H1 (cell line): Measurements from ENCODE around the gene S100A12. TPM values are rescaled to one million over a fixed set of nuclear protein-coding genes. Genes with fewer than 3 reads are reported as not detected.

Source experiments
- CTCF ChIA-PET: fragments of 300-600 bp; sonication (Branson Sonifier 250); formaldehyde crosslinking; loops from one replicate; lab custom pipeline; 2021; ENCODE audit not compliant: partially characterized antibody; lab: Charles Lee
- POLR2A ChIA-PET: fragments of 300-600 bp; sonication (Branson Sonifier 250); formaldehyde crosslinking; loops from one replicate; lab custom pipeline; 2021; ENCODE audit warnings: inconsistent platforms; ENCODE audit not compliant: partially characterized antibody; lab: Charles Lee
- DNase-seq, 2 experiments: peaks; one replicate each; pipeline versions ENCODE4 v3.0.0 to v3.0.0-alpha.2; 2010 to 2022; ENCODE audit warnings: low spot score in 2 of 2, low read depth in 1 of 2, mixed read lengths in 1 of 2
- FAIRE-seq: peaks from 2 replicates; lab custom pipeline; 2011; peaks lifted over from hg19 to GRCh38; lab: Jason Lieb, UNC
- H2AFZ ChIP-seq: 2 replicates; pipeline ENCODE4 v1.8.1; 2012; ENCODE audit warnings: low read length, inconsistent platforms
- H2AK5ac ChIP-seq: 2 replicates; pipeline ENCODE4 v1.6.1; 2013; ENCODE audit warnings: low read depth, low read length
- H2BK120ac ChIP-seq: replicated peaks from 2 replicates; pipeline ENCODE3; 2013; ENCODE audit warnings: low read depth, low read length, inconsistent platforms
- H2BK12ac ChIP-seq: 2 replicates; pipeline ENCODE4 v1.6.1; 2013; ENCODE audit warnings: low read depth, low read length
- H2BK15ac ChIP-seq: 2 replicates; pipeline ENCODE4 v1.6.1; 2013; ENCODE audit warnings: low read length
- H2BK20ac ChIP-seq: 2 replicates; pipeline ENCODE4 v1.6.1; 2013; ENCODE audit warnings: low read length
- H2BK5ac ChIP-seq: 2 replicates; pipeline ENCODE4 v1.6.1; 2013; ENCODE audit warnings: low read depth, low read length
- H3K14ac ChIP-seq: 2 replicates; pipeline ENCODE4 v1.6.1; 2013; ENCODE audit warnings: inconsistent platforms; ENCODE audit not compliant: insufficient read length
- H3K18ac ChIP-seq: 2 replicates; pipeline ENCODE4 v1.6.1; 2013; ENCODE audit warnings: low read length; ENCODE audit errors: extremely low read depth
- H3K23ac ChIP-seq: 2 replicates; pipeline ENCODE4 v1.6.1; 2013; ENCODE audit warnings: inconsistent platforms; ENCODE audit not compliant: insufficient read length
- H3K23me2 ChIP-seq: 2 replicates; pipeline ENCODE4 v1.6.1; 2013; ENCODE audit warnings: low read depth, low read length
- H3K27ac ChIP-seq: 2 replicates; pipeline ENCODE4 v1.6.1; 2011; ENCODE audit warnings: low read depth, low read length, inconsistent platforms
- H3K27me3 ChIP-seq, 4 experiments: replicated peaks in 1 of 4; 1 replicate in 1 of 4; 2 replicates in 3 of 4; pipeline versions ENCODE4 v1.6.1 to v1.8.1; 2011 to 2013; ENCODE audit warnings: low read length in 3 of 4, mild to moderate bottlenecking in 3 of 4, inconsistent platforms in 2 of 4, mixed read lengths in 2 of 4, moderate library complexity in 1 of 4; ENCODE audit not compliant: control insufficient read depth in 3 of 4, insufficient read depth in 3 of 4; ENCODE audit errors: extremely low read depth in 1 of 4
- H3K36me3 ChIP-seq, 4 experiments: 2 replicates each; pipeline versions ENCODE4 v1.6.1 to v1.8.1; 2011 to 2013; ENCODE audit warnings: mild to moderate bottlenecking in 4 of 4, low read length in 3 of 4, moderate library complexity in 2 of 4, control low read depth in 1 of 4, inconsistent platforms in 1 of 4; ENCODE audit not compliant: insufficient read depth in 4 of 4, control insufficient read depth in 2 of 4
- H3K4ac ChIP-seq: replicated peaks from 2 replicates; pipeline ENCODE3; 2013; ENCODE audit warnings: low read length, low read depth, mixed read lengths, inconsistent platforms; ENCODE audit not compliant: insufficient read length
- H3K4me1 ChIP-seq, 4 experiments: replicated peaks in 1 of 4; 1 replicate in 1 of 4; 2 replicates in 3 of 4; pipeline versions ENCODE4 v1.6.1 to v1.8.1; 2011 to 2013; ENCODE audit warnings: low read length in 3 of 4, inconsistent platforms in 2 of 4, mixed read lengths in 1 of 4; ENCODE audit not compliant: insufficient read depth in 4 of 4, control insufficient read depth in 3 of 4
- H3K4me2 ChIP-seq, 2 experiments: 2 replicates each; pipeline versions ENCODE4 v1.6.1 to v1.8.1; 2011 to 2013; ENCODE audit warnings: low read depth in 2 of 2, low read length in 2 of 2, control low read depth in 1 of 2, inconsistent platforms in 1 of 2, mild to moderate bottlenecking in 1 of 2; ENCODE audit not compliant: insufficient read depth in 1 of 2
- H3K4me3 ChIP-seq, 4 experiments: fragments of 200-600, 300-600 bp in 1 of 4; sonication (generic), shearing (Covaris generic), sonication (Bioruptor Twin) in 1 of 4; 2 replicates each; pipeline versions ENCODE4 v1.5.1 to v1.8.1; 2011 to 2016; ENCODE audit warnings: low read length in 4 of 4, low read depth in 3 of 4, control low read depth in 2 of 4, inconsistent platforms in 2 of 4, mild to moderate bottlenecking in 2 of 4, mixed read lengths in 1 of 4, moderate library complexity in 1 of 4; ENCODE audit not compliant: insufficient read depth in 2 of 4; ENCODE audit errors: extremely low read depth in 1 of 4
- H3K56ac ChIP-seq: replicated peaks from 2 replicates; pipeline ENCODE3; 2013; ENCODE audit warnings: low read depth, mild to moderate bottlenecking, mixed read lengths, low read length, inconsistent platforms; ENCODE audit not compliant: insufficient read length
- H3K79me1 ChIP-seq: 2 replicates; pipeline ENCODE4 v1.6.1; 2013; ENCODE audit warnings: low read depth, low read length, control low read depth
- H3K79me2 ChIP-seq, 2 experiments: 2 replicates each; pipeline versions ENCODE4 v1.6.1 to v1.8.1; 2012 to 2013; ENCODE audit warnings: low read length in 2 of 2, mild to moderate bottlenecking in 2 of 2, inconsistent platforms in 1 of 2; ENCODE audit not compliant: insufficient read depth in 2 of 2, control insufficient read depth in 1 of 2
- H3K9ac ChIP-seq, 4 experiments: replicated peaks in 1 of 4; 1 replicate in 1 of 4; 2 replicates in 3 of 4; pipeline versions ENCODE4 v1.6.1 to v1.8.1; 2011 to 2013; ENCODE audit warnings: low read depth in 3 of 4, low read length in 3 of 4, control low read depth in 2 of 4, mild to moderate bottlenecking in 2 of 4, moderate library complexity in 2 of 4, inconsistent platforms in 1 of 4; ENCODE audit errors: extremely low read depth in 1 of 4
- H3K9me3 ChIP-seq, 2 experiments: 2 replicates each; pipeline versions ENCODE4 v1.6.1 to v1.8.1; 2012 to 2013; ENCODE audit warnings: mild to moderate bottlenecking in 2 of 2, moderate library complexity in 2 of 2, control low read depth in 1 of 2, inconsistent platforms in 1 of 2, low read depth in 1 of 2, low read length in 1 of 2, mixed read lengths in 1 of 2; ENCODE audit not compliant: insufficient read depth in 2 of 2
- H4K20me1 ChIP-seq, 2 experiments: replicated peaks in 1 of 2; 2 replicates each; pipeline versions ENCODE3 to v1.8.1; 2011 to 2013; ENCODE audit warnings: inconsistent platforms in 2 of 2, low read length in 2 of 2, mild to moderate bottlenecking in 1 of 2; ENCODE audit not compliant: insufficient read depth in 2 of 2, control insufficient read depth in 1 of 2
- H4K5ac ChIP-seq: 2 replicates; pipeline ENCODE4 v1.6.1; 2013; ENCODE audit warnings: low read length, low read depth, mixed read lengths, inconsistent platforms; ENCODE audit not compliant: insufficient read length
- H4K8ac ChIP-seq: 2 replicates; pipeline ENCODE4 v1.8.0; 2013; ENCODE audit warnings: mild to moderate bottlenecking, moderate library complexity, low read length, inconsistent platforms; ENCODE audit not compliant: insufficient read depth; ENCODE audit errors: extremely low read depth
- H4K91ac ChIP-seq: replicated peaks from 2 replicates; pipeline ENCODE3; 2013; ENCODE audit warnings: low read length, mixed read lengths, inconsistent platforms; ENCODE audit not compliant: insufficient read length
- BACH1 ChIP-seq: IDR thresholded peaks from 2 replicates; pipeline ENCODE4 v1.6.1; 2012; ENCODE audit warnings: low read length, improper control_type of control experiment
- BRCA1 ChIP-seq: IDR thresholded peaks from 2 replicates; pipeline ENCODE4 v1.6.1; 2012; ENCODE audit warnings: low read depth, low read length, improper control_type of control experiment
- CEBPB ChIP-seq: IDR thresholded peaks from 2 replicates; pipeline ENCODE4 v1.6.1; 2012; ENCODE audit warnings: low read depth, low read length
- EP300 ChIP-seq, 2 experiments: IDR thresholded peaks; 1 replicate in 1 of 2; 2 replicates in 1 of 2; pipeline ENCODE4 v1.6.1; 2011 to 2012; ENCODE audit warnings: low read depth in 2 of 2, low read length in 2 of 2, mild to moderate bottlenecking in 2 of 2, borderline replicate concordance in 1 of 2, inconsistent platforms in 1 of 2, moderate library complexity in 1 of 2
- JUN ChIP-seq: IDR thresholded peaks from 2 replicates; pipeline ENCODE4 v1.6.1; 2011; ENCODE audit warnings: low read depth, mild to moderate bottlenecking, improper control_type of control experiment, low read length
- YY1 ChIP-seq: IDR thresholded peaks from 2 replicates; pipeline ENCODE4 v1.6.1; 2011; ENCODE audit warnings: low read depth, mild to moderate bottlenecking, low read length
- ZNF274 ChIP-seq: IDR thresholded peaks from 2 replicates; pipeline ENCODE4 v1.7.0; 2012; ENCODE audit warnings: low read length, borderline replicate concordance; ENCODE audit errors: extremely low read depth
- WGBS, 2 experiments: shearing (Covaris generic) in 1 of 2; methylation state at CpG; one replicate each; pipeline versions ENCODE4 v1.1.6 to v1.1.7; 2013 to 2015; ENCODE audit warnings: low lambda C conversion rate in 2 of 2, mixed read lengths in 2 of 2, inconsistent platforms in 1 of 2, low coverage in 1 of 2, missing lambda C conversion rate in 1 of 2; ENCODE audit not compliant: insufficient replicate concordance in 2 of 2, insufficient coverage in 1 of 2, insufficient read length in 1 of 2; ENCODE audit errors: extremely low coverage in 1 of 2, missing lambda C conversion rate in 1 of 2; 5-methylcytosine and 5-hydroxymethylcytosine counted together
- polyA plus RNA-seq, 7 experiments: library from polyadenylated mRNA; depleted of rRNA in 3 of 7; stranded (reverse) in 5 of 7; unstranded in 2 of 7; fragments of >200 nt in 5 of 7; fragments of 200-250 nt in 2 of 7; gene quantifications; 1 replicate in 5 of 7; 2 replicates in 1 of 7; 4 replicates in 1 of 7; pipeline versions ENCODE4 v1.2.1 to v1.2.3, GENCODE V29; 2011 to 2013; ENCODE audit warnings: missing spikeins in 2 of 7, mixed read lengths in 2 of 7
- total RNA-seq: library from RNA; stranded (reverse); fragmentation: NEBNext Ultra II Directional; extraction: Animal tissue kit (Norgen Biotek cat#: 25700); gene quantifications from 2 replicates; pipeline ENCODE4 v1.2.1, GENCODE V29; 2021
- TF ChIP-seq, protein P1 (sequence below), 3 experiments: IDR thresholded peaks; 1 replicate in 2 of 3; 2 replicates in 1 of 3; pipeline versions ENCODE4 v1.5.1 to v1.6.1; 2011; ENCODE audit warnings: low read length in 3 of 3, mild to moderate bottlenecking in 3 of 3, inconsistent platforms in 2 of 3, low read depth in 1 of 3, moderate library complexity in 1 of 3; ENCODE audit not compliant: insufficient read depth in 1 of 3; ENCODE audit errors: control extremely low read depth in 1 of 3
- TF ChIP-seq, protein P2 (sequence below): IDR thresholded peaks from 2 replicates; pipeline ENCODE4 v1.6.1; 2011; ENCODE audit warnings: low read length, improper control_type of control experiment
- TF ChIP-seq, protein P3 (sequence below): IDR thresholded peaks from 2 replicates; pipeline ENCODE4 v1.6.1; 2011; ENCODE audit warnings: low read depth, mild to moderate bottlenecking, low read length; ENCODE audit not compliant: insufficient read depth

Gene S100A12
- total and polyA plus RNA-seq, 2 of the 8 experiments (the other 6 are each of a cell fraction or from before 2014, with no cell fraction given) = not detected

DNA sequence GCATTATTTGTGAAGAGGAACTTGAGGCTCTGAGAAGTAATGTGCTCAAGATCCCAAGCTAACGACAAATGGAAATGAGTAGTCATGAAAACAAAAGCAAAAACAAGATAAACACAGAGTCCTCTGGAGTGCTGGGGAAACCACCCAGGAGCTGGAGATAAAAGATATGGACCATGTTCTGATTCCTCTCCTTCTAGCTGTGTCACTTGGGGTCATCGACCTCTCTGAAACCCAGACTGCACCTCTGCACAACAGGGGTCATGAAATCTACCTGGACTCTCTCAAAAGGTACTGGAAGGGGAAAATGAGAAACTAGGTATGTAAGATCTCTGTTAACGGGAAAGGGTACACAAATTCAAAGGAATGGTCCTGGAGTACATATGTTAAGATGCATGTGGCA, 33.2 kb downstream of the S100A12 start:
- Histone ChIP-seq H3K23ac (no peak overlapping the region), H2AFZ (no peak overlapping the region), H3K36me3 (no peaks in the 10 kb centered on the region), H3K79me1 (no peaks in the 10 kb centered on the region), H2AK5ac (no peak overlapping the region), H4K91ac (no peak overlapping the region), H2BK120ac (no peak overlapping the region), H2BK5ac (no peak overlapping the region), H3K56ac (no peak overlapping the region), H3K23me2 (no peaks in the 10 kb centered on the region), H2BK12ac (no peak overlapping the region), H3K9me3 (peaks cover 0 to 4% of the 10 kb centered on the region in 2 experiments; a peak in 1 of 4 replicates), H2BK15ac (no peak overlapping the region), H4K5ac (no peak overlapping the region), H3K4me3 (no peak overlapping the region), H3K9ac (no peak overlapping the region), H3K79me2 (no peaks in the 10 kb centered on the region), H3K4ac (no peak overlapping the region), H2BK20ac (no peak overlapping the region), H3K4me1 (no peaks in the 10 kb centered on the region; a peak in 1 of 7 replicates), H3K18ac (no peak overlapping the region), H3K4me2 (no peak overlapping the region), H4K8ac (no peak overlapping the region), H3K27ac (no peak overlapping the region), H4K20me1 (no peaks in the 10 kb centered on the region), H3K14ac (no peak overlapping the region), H3K27me3 (peaks cover 0 to 2% (median 0%) of the 10 kb centered on the region in 4 experiments; a peak in 1 of 7 replicates)
- 86% methylated on average over 3 of the region's 3 CpGs; no CpG with 5 or more reads in 1 of the 2 experiments for WGBS, 2 experiments
- DNase-seq (no peak), FAIRE-seq (no peak)
- ChIA-PET POLR2A (no interaction called here), CTCF (interaction anchor here (0.6 to 1.3 kb wide), 3 partner anchors 11 to 169 kb away, joined by 3 to 4 read pairs (median 3); partner anchors contain the start of gene PGLYRP3)
- TF ChIP-seq, protein P1, sequence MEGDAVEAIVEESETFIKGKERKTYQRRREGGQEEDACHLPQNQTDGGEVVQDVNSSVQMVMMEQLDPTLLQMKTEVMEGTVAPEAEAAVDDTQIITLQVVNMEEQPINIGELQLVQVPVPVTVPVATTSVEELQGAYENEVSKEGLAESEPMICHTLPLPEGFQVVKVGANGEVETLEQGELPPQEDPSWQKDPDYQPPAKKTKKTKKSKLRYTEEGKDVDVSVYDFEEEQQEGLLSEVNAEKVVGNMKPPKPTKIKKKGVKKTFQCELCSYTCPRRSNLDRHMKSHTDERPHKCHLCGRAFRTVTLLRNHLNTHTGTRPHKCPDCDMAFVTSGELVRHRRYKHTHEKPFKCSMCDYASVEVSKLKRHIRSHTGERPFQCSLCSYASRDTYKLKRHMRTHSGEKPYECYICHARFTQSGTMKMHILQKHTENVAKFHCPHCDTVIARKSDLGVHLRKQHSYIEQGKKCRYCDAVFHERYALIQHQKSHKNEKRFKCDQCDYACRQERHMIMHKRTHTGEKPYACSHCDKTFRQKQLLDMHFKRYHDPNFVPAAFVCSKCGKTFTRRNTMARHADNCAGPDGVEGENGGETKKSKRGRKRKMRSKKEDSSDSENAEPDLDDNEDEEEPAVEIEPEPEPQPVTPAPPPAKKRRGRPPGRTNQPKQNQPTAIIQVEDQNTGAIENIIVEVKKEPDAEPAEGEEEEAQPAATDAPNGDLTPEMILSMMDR (IDR thresholded peaks at IDR 0.05; ENCODE audit: control extremely low read depth in 1 of 3, insufficient read depth in 1 of 3, low read depth in 1 of 3, low read length in 3 of 3) = no peak
- TF ChIP-seq BACH1 = no peak
- TF ChIP-seq EP300 (IDR thresholded peaks at IDR 0.05; ENCODE audit: borderline replicate concordance in 1 of 2, low read depth in 2 of 2, low read length in 2 of 2) = no peak
- no peak for TF ChIP-seq BRCA1
- no peak for TF ChIP-seq YY1
- TF ChIP-seq, protein P2, sequence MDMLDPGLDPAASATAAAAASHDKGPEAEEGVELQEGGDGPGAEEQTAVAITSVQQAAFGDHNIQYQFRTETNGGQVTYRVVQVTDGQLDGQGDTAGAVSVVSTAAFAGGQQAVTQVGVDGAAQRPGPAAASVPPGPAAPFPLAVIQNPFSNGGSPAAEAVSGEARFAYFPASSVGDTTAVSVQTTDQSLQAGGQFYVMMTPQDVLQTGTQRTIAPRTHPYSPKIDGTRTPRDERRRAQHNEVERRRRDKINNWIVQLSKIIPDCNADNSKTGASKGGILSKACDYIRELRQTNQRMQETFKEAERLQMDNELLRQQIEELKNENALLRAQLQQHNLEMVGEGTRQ = no peak
- TF ChIP-seq JUN = no peak
- TF ChIP-seq, protein P3, sequence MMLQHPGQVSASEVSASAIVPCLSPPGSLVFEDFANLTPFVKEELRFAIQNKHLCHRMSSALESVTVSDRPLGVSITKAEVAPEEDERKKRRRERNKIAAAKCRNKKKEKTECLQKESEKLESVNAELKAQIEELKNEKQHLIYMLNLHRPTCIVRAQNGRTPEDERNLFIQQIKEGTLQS = no peak
- TF ChIP-seq CEBPB = no peak
- no peak for TF ChIP-seq ZNF274
